GM12878 (cell line): Measurements from ENCODE around the gene RPS10. TPM values are rescaled to one million over a fixed set of nuclear protein-coding genes. Genes with fewer than 3 reads are reported as not detected.
A peak's percentile ranks its signal among the peaks of the same experiment; 100 is the strongest.

Source experiments
- ATAC-seq: fragments of 200-7000 bp; cut with Tn5 transposase; 3 replicates; pipeline ENCODE4 v1.9.1; 2020; ENCODE audit warnings: mild to moderate bottlenecking, moderate library complexity
- BruUV-seq: library from RNA; stranded (reverse); fragments of 400-500 nt; replicated peaks from 2 replicates; lab custom pipeline; 2021; lab: Mats Ljungman, UMichigan
- CTCF ChIA-PET: fragments of 300-600 bp; sonication (Branson Sonifier 250); formaldehyde crosslinking; extraction: SDS; loops from one replicate; lab custom pipeline; 2021; ENCODE audit warnings: inconsistent platforms; lab: Yijun Ruan, JAX
- POLR2A ChIA-PET: fragments of 350-600 bp; formaldehyde crosslinking; extraction: SDS; loops from one replicate; lab custom pipeline; 2021; ENCODE audit warnings: inconsistent platforms; lab: Charles Lee
- RAD21 ChIA-PET: fragments of 300-600 bp; sonication (Branson Sonifier 250); formaldehyde crosslinking; loops from one replicate; lab custom pipeline; 2023; ENCODE audit warnings: antibody characterized with exemption; ENCODE audit not compliant: unreplicated experiment; lab: Charles Lee
- SMC1A ChIA-PET: fragments of 300-600 bp; sonication (Branson Sonifier 250); formaldehyde crosslinking; loops from one replicate; lab custom pipeline; 2023; ENCODE audit not compliant: unreplicated experiment, uncharacterized antibody; lab: Charles Lee
- DNase-seq: peaks from one replicate; pipeline ENCODE4 v3.0.0-alpha.2; 2011; ENCODE audit warnings: low read depth, low spot score
- FAIRE-seq: peaks from 3 replicates; lab custom pipeline; 2011; peaks lifted over from hg19 to GRCh38; lab: Jason Lieb, UNC
- H2AFZ ChIP-seq: 2 replicates; pipeline ENCODE4 v1.6.0; 2011; ENCODE audit warnings: low read depth, low read length, control low read depth; ENCODE audit not compliant: control insufficient read depth
- H3K27ac ChIP-seq: 2 replicates; pipeline ENCODE4 v1.5.1; 2011; ENCODE audit warnings: control low read depth; ENCODE audit not compliant: control insufficient read depth, insufficient read depth
- H3K27me3 ChIP-seq, 2 experiments: replicated peaks in 1 of 2; 2 replicates each; pipeline versions ENCODE4 v1.6.0 to v1.6.1; 2011; ENCODE audit warnings: low read length in 1 of 2; ENCODE audit not compliant: control insufficient read depth in 2 of 2, insufficient read depth in 2 of 2
- H3K36me3 ChIP-seq, 2 experiments: 2 replicates each; pipeline ENCODE4 v1.5.1; 2011; ENCODE audit warnings: low read length in 1 of 2; ENCODE audit not compliant: control insufficient read depth in 2 of 2, insufficient read depth in 2 of 2
- H3K4me1 ChIP-seq: 2 replicates; pipeline ENCODE4 v1.6.1; 2011; ENCODE audit warnings: mild to moderate bottlenecking, low read length, moderate library complexity, mixed read lengths; ENCODE audit not compliant: control insufficient read depth, insufficient read depth
- H3K4me2 ChIP-seq: 2 replicates; pipeline ENCODE4 v1.6.0; 2011; ENCODE audit warnings: control low read depth; ENCODE audit not compliant: control insufficient read depth, insufficient read depth
- H3K4me3 ChIP-seq: fragments of 200-600 bp; sonication (generic); 2 replicates; pipeline ENCODE4 v1.5.1; 2016
- H3K79me2 ChIP-seq: 2 replicates; pipeline ENCODE4 v1.6.0; 2011; ENCODE audit warnings: low read length; ENCODE audit not compliant: control insufficient read depth, insufficient read depth
- H3K9ac ChIP-seq: 2 replicates; pipeline ENCODE4 v1.8.0; 2011; ENCODE audit warnings: low read length, control low read depth, mixed read lengths; ENCODE audit not compliant: control insufficient read depth, insufficient read depth
- H3K9me3 ChIP-seq: replicated peaks from 3 replicates; pipeline ENCODE4 v1.5.1; 2011; ENCODE audit warnings: mild to moderate bottlenecking, low read length; ENCODE audit not compliant: control insufficient read depth, insufficient read depth
- H4K20me1 ChIP-seq: 2 replicates; pipeline ENCODE4 v1.6.0; 2011; ENCODE audit not compliant: control insufficient read depth, insufficient read depth
- BACH1 ChIP-seq: fragments of 450-650 bp; IDR thresholded peaks from 2 replicates; pipeline ENCODE4 v1.6.1; 2017; ENCODE audit warnings: mild to moderate bottlenecking, borderline replicate concordance
- CREM ChIP-seq: IDR thresholded peaks from 2 replicates; pipeline ENCODE4 v1.6.1; 2014; ENCODE audit warnings: antibody characterized with exemption, low read depth
- NFIC ChIP-seq: IDR thresholded peaks from 2 replicates; pipeline ENCODE4 v1.6.1; 2012; ENCODE audit warnings: low read depth, mild to moderate bottlenecking, inconsistent platforms, low read length, moderate library complexity
- NR2F1 ChIP-seq: fragments of 450-650 bp; conservative IDR thresholded peaks from 2 replicates; pipeline ENCODE4 v1.6.1; 2017; ENCODE audit warnings: mild to moderate bottlenecking
- POLR2A ChIP-seq: IDR thresholded peaks from 2 replicates; pipeline ENCODE4 v1.6.1; 2011; ENCODE audit warnings: low read depth, mild to moderate bottlenecking, low read length
- SP1 ChIP-seq: IDR thresholded peaks from one replicate; pipeline ENCODE4 v1.6.1; 2011; ENCODE audit warnings: low read depth, low read length
- WRNIP1 ChIP-seq: IDR thresholded peaks from 2 replicates; pipeline ENCODE4 v1.6.1; 2011; ENCODE audit warnings: low read depth, low read length, improper control_type of control experiment, borderline replicate concordance
- ZNF217 ChIP-seq: fragments of 450-650 bp; IDR thresholded peaks from 2 replicates; pipeline ENCODE4 v1.6.1; 2017; ENCODE audit warnings: antibody characterized with exemption, mild to moderate bottlenecking
- ZNF24 ChIP-seq: fragments of 450-650 bp; IDR thresholded peaks from 2 replicates; pipeline ENCODE4 v1.6.1; 2017; ENCODE audit warnings: antibody characterized with exemption, mild to moderate bottlenecking
- ZNF622 ChIP-seq: fragments of 450-650 bp; IDR thresholded peaks from 2 replicates; pipeline ENCODE4 v1.6.1; 2017; ENCODE audit warnings: mild to moderate bottlenecking, inconsistent platforms
- WGBS: methylation state at CpG from one replicate; pipeline ENCODE4 v1.1.6; 2016; ENCODE audit warnings: low lambda C conversion rate; ENCODE audit not compliant: insufficient replicate concordance, insufficient coverage; ENCODE audit errors: missing lambda C conversion rate; 5-methylcytosine and 5-hydroxymethylcytosine counted together
- in situ Hi-C: fragments of 300-500 bp; cut with MboI; formaldehyde crosslinking; loops from 9 replicates; pipeline ENCODE4 v1.14.3; 2018; ENCODE audit warnings: mixed read lengths
- intact Hi-C: fragments of 100-400 bp; cut with micrococcal nuclease; formaldehyde crosslinking; loops from one replicate; pipeline ENCODE4 v1.14.2; 2022; ENCODE audit not compliant: unreplicated experiment
- polyA plus RNA-seq, 11 experiments: library from polyadenylated mRNA; depleted of rRNA in 4 of 11; unstranded in 6 of 11; stranded (reverse) in 5 of 11; fragments of >200 nt; fragmentation: Nextera tagmentation in 4 of 11; fragmentation: Illumina TruSeq in 1 of 11; extraction: Ambion mirVana in 4 of 11; extraction: Trizol in 1 of 11; gene quantifications; 1 replicate in 1 of 11; 2 replicates in 10 of 11; pipeline versions ENCODE4 v1.2.1 to v1.2.3, GENCODE V29; 2011 to 2016; ENCODE audit warnings: inconsistent platforms in 2 of 11, missing spikeins in 2 of 11, low read depth in 1 of 11
- total RNA-seq, 4 experiments: library from RNA; depleted of rRNA in 3 of 4; stranded (reverse); fragments of >200 nt in 3 of 4; fragmentation: Illumina TruSeq in 1 of 4; extraction: Trizol in 1 of 4; gene quantifications; 2 replicates each; pipeline versions ENCODE4 v1.2.1 to v1.2.3, GENCODE V29; 2013 to 2021
- TF ChIP-seq, protein P1 (sequence below): fragments of 450-650 bp; IDR thresholded peaks from 2 replicates; pipeline ENCODE4 v1.6.1; 2016; ENCODE audit warnings: mild to moderate bottlenecking, moderate library complexity, borderline replicate concordance
- TF ChIP-seq, protein P2 (sequence below): fragments of 450-650 bp; IDR thresholded peaks from 2 replicates; pipeline ENCODE4 v1.6.1; 2016; ENCODE audit warnings: mild to moderate bottlenecking
- TF ChIP-seq, protein P3 (sequence below): IDR thresholded peaks from 2 replicates; pipeline ENCODE4 v1.6.1; 2012; ENCODE audit warnings: low read depth, low read length, improper control_type of control experiment

Gene RPS10
- total and polyA plus RNA-seq, 10 of the 15 experiments (the other 5 are each of a cell fraction or from before 2014, with no cell fraction given) = 1,546 to 3,970 (median 2,813) TPM

DNA sequence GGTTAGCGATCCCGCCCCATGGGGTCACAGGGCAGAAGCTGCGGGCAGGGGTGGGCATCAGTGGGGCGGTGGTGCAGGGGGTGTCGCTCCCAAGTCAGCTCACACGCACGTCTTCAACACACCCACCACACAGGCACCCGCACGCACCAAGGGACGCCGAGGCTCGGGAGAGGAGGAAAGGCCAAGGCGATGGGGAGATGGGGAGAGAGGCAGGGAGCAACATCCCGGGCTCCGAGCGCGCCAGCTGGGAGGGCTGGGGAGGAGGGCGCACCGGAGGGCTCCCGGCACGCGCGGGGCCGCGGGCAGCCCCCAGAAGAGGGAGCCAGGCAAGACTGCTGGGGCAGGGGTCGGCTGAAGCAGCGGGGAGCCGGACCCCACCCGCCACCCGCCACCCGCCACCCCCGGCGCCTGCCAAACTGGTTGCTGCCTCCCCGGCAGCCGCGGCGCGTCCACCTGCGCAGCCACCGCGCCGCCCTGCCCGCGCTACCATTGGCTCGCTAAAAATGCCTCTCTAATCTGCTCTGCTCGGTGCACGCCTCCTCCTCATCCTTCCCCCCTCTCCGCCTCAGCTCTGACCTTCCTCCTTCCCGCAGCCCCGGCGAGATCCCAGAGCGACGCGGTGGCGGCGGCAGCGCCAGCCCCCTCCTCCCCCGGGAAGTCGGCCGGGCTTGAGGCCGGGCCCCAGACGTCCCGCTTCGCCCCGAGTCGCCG is 39.8 kb upstream of the RPS10 start, which contains the start of gene PACSIN1:
PACSIN1 (plus strand) TSS at position 546 of the 711 bp plus-strand sequence. CDS start 60,230 bp downstream, outside the sequence.
- RAD21 ChIA-PET = interaction anchor here (1.2 to 2.4 kb wide), 3 partner anchors 10 to 144 kb away, joined by 3 to 7 read pairs (median 5); no protein-coding TSS in a partner anchor
- H3K27ac ChIP-seq = no peak within 1 kb of the TSS
- peaks cover 0 to 3% of the 10 kb centered on the region in 2 experiments; a peak in 2 of 4 replicates for H3K27me3 ChIP-seq
- H3K79me2 ChIP-seq = no peaks in the 10 kb centered on the region
- SMC1A ChIA-PET = interaction anchor here (0.6 to 1.0 kb wide), 2 partner anchors 144 to 740 kb away, joined by 3 read pairs; no protein-coding TSS in a partner anchor
- H3K4me1 ChIP-seq = peaks cover 13% of the 10 kb centered on the region
- BruUV-seq = no TSS peak
- no peaks in the 10 kb centered on the region for H3K9me3 ChIP-seq
- no peaks in the 10 kb centered on the region for H3K36me3 ChIP-seq
- H3K4me2 ChIP-seq = peak within 1 kb of the TSS; percentile 71
- no peak for TF ChIP-seq BACH1
- TF ChIP-seq ZNF217 = no peak
- TF ChIP-seq, protein P1, sequence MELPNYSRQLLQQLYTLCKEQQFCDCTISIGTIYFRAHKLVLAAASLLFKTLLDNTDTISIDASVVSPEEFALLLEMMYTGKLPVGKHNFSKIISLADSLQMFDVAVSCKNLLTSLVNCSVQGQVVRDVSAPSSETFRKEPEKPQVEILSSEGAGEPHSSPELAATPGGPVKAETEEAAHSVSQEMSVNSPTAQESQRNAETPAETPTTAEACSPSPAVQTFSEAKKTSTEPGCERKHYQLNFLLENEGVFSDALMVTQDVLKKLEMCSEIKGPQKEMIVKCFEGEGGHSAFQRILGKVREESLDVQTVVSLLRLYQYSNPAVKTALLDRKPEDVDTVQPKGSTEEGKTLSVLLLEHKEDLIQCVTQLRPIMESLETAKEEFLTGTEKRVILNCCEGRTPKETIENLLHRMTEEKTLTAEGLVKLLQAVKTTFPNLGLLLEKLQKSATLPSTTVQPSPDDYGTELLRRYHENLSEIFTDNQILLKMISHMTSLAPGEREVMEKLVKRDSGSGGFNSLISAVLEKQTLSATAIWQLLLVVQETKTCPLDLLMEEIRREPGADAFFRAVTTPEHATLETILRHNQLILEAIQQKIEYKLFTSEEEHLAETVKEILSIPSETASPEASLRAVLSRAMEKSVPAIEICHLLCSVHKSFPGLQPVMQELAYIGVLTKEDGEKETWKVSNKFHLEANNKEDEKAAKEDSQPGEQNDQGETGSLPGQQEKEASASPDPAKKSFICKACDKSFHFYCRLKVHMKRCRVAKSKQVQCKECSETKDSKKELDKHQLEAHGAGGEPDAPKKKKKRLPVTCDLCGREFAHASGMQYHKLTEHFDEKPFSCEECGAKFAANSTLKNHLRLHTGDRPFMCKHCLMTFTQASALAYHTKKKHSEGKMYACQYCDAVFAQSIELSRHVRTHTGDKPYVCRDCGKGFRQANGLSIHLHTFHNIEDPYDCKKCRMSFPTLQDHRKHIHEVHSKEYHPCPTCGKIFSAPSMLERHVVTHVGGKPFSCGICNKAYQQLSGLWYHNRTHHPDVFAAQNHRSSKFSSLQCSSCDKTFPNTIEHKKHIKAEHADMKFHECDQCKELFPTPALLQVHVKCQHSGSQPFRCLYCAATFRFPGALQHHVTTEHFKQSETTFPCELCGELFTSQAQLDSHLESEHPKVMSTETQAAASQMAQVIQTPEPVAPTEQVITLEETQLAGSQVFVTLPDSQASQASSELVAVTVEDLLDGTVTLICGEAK = no peak
- TF ChIP-seq, protein P2, sequence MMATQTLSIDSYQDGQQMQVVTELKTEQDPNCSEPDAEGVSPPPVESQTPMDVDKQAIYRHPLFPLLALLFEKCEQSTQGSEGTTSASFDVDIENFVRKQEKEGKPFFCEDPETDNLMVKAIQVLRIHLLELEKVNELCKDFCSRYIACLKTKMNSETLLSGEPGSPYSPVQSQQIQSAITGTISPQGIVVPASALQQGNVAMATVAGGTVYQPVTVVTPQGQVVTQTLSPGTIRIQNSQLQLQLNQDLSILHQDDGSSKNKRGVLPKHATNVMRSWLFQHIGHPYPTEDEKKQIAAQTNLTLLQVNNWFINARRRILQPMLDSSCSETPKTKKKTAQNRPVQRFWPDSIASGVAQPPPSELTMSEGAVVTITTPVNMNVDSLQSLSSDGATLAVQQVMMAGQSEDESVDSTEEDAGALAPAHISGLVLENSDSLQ = no peak
- TF ChIP-seq NFIC = no peak
- TF ChIP-seq ZNF622 = no peak
- TF ChIP-seq POLR2A = no peak
- TF ChIP-seq SP1 = no peak
- no peak for TF ChIP-seq ZNF24
- no peak for TF ChIP-seq CREM
- TF ChIP-seq WRNIP1 = no peak
- TF ChIP-seq, protein P3, sequence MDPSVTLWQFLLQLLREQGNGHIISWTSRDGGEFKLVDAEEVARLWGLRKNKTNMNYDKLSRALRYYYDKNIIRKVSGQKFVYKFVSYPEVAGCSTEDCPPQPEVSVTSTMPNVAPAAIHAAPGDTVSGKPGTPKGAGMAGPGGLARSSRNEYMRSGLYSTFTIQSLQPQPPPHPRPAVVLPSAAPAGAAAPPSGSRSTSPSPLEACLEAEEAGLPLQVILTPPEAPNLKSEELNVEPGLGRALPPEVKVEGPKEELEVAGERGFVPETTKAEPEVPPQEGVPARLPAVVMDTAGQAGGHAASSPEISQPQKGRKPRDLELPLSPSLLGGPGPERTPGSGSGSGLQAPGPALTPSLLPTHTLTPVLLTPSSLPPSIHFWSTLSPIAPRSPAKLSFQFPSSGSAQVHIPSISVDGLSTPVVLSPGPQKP = no peak
- no peak for TF ChIP-seq NR2F1
- H3K9ac ChIP-seq = no peak within 1 kb of the TSS
- CTCF ChIA-PET = interaction anchor here (1.2 to 1.5 kb wide), 2 partner anchors 144 to 291 kb away, joined by 3 to 4 read pairs; partner anchors contain the start of gene SNRPC
- no peaks in the 10 kb centered on the region for H4K20me1 ChIP-seq
- no peak for DNase-seq
- in situ Hi-C loops (no loop called here), intact Hi-C loops (no loop called here)
- H3K4me3 ChIP-seq = peak within 1 kb of the TSS; percentile 50; the same call in 1 of the 2 replicates
- 20% methylated on average over 48 of the region's 67 CpGs for WGBS
- peak within 1 kb of the TSS; percentile 58 for H2AFZ ChIP-seq
- no peak for FAIRE-seq
- ATAC-seq = peak; percentile 56
- POLR2A ChIA-PET = interaction anchor here (1.6 kb wide), 1 partner anchor 9 kb away, joined by 3 read pairs; no protein-coding TSS in a partner anchor
